GM21360 (cell line): ENCODE measurements around the gene CAMTA1.

Experiments used
- ATAC-seq: cut with Tn5 transposase; IDR thresholded peaks from one replicate; pipeline ENCODE4 v1.9.1; 2021; ENCODE audit warnings: mild to moderate bottlenecking, moderate library complexity; ENCODE audit not compliant: unreplicated experiment

The CAMTA1 gene

DNA sequence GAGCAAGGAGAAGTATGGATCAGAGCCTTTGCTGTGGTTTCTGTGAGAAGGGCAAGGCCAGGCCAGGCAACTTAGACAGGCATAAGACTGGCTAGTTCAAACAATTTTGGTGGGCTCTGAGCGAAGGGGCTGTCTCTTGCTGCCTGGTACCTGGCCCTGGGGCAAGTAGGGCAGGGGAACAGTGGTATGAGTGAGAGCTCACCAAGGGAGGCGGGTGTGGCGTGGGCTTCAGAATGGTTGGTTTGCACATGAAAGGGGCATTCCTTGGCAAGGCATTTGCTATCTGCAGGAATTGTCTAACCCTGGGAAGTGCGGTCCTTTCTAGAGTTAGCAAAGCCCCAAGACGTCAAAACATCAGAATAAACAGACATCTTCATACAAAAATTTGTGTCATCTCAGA lies 210.5 kb downstream of the CAMTA1 start:
- no peak for ATAC-seq

DNA sequence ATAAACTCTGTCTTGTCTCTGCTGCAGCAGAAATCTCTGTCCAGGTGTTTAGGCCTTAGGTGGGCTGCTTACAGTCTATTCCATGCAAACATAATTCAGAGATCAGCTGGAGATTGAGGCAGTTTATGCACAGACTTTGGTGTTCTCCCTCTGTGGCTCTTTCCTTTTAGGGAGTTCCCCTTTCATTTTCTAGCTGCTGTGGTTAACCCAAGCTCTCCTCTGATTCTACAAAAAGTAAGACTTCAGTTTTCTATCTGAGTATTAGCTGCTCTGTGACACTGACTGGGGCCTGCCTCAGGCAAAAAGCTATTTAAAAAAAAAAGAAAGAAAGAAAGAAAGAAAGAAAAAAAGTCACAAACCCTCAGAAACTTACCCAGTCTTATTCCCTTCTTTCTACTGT lies 211.1 kb downstream of the CAMTA1 start:
- no peak for ATAC-seq

DNA sequence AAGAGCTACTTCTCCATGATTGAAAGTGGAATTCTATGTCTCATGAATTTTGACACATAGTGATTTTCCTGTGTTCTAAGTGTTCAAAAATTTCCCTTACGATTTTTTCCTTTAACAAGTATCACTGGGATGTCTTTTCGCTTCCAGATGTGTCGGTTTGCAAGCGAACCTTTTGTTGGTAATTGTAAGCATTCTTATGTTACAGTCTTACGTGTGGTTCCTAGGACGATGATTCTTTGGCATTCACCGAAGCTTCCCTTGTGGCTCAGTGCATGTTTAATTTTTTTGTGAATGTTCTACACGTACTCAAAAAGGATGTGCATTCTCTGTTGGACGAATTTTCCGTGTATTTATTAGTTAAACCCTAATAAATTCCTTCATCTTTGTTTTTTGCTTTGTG lies 211.6 kb downstream of the CAMTA1 start:
- no peak for ATAC-seq

DNA sequence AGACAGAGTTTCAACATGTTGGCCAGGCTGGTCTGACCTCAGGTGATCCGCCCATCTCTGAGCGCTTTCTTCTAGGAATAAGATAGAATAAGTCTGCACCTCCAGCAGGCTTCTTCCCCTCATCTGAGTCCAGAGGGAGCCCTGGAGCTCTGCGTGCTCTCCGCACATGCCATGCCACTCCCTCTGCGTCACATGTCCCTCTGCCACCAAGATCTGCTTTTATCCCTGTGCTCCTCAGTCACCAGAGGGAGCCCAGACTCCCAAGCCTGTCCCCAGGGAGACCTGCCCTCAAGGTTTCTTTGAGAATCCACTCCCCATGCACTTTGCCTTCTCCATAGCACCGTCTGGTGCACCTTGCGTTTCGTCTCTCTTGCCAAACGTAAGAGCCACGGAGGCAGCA lies 213.0 kb downstream of the CAMTA1 start:
- ATAC-seq, result no peak

DNA sequence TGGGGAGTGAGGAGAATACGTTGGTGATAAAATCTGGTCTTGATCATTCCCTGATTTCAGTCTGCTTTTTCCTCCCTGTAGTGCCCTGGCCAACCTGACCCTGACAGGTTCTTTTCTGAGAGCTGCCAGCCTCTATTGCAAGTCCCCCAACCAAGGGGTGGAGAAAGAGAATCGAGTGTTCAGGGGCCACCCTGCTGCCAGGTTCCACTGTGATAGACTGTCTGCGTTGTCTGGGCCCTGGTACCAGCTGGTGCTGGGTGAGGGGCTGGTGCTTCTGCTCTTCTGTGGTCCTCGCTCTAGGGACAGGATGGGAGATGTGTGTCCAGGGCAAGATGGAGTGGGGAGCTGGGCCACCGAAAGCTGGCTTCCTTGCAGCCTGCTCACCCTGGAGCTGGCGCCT lies 214.6 kb downstream of the CAMTA1 start:
- no peak for ATAC-seq

DNA sequence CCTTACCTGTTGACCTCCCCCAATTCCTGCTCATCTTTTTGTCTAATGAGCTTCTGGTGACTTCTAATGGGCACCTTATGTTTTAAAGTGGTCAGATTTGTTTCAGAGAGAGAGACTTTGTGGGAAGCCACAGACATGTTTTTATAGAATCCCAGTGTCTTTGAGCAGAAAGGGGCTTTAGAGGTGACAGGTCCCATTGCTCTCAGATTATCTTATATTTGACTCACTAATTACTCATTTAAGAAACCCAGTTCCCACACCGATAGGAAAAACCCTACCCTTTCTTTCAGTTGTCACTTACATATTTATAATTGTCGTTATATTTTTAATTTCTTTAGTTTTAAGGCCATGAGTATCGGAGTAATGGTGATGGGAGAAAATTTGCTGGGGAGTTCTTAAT lies 215.5 kb downstream of the CAMTA1 start:
- ATAC-seq, result no peak

DNA sequence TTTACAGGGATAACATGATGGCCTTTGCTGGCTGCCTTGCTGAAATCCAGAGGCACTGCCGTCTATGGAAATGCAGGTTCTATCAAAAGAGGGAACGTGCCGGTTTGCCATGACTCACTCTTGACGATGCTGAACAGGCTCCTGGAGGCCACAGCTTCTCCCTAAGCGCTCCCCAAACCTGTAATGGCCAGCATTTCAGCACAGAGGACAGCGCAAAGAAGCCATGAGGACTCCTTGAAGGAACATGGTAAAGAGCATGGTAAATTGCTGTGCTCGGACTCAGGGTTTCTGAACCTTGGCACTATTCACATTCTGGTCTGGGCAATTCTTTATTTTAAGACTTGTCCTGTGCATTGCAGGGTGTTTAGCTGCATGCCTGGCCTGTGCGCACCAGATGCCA lies 217.5 kb downstream of the CAMTA1 start:
- ATAC-seq, result no peak

DNA sequence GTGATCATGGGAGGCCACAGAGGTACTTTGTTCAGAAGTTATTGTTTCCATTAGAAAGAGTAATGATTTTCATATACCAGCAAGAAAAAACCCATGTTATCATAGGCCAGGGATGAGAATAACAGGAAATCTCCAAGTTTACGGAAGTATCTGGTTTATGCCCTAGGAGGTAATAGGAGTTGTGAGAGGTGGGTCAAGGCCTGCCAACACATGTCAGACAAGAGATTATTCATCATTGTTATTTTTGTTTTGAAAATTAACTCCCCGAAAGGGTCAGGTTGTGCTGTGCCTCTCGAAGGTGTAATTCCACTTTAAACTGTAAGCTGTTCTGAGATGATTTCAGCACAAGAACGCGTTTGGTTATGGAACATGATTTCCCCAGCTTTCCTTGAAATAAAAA lies 218.4 kb downstream of the CAMTA1 start:
- ATAC-seq, result no peak

DNA sequence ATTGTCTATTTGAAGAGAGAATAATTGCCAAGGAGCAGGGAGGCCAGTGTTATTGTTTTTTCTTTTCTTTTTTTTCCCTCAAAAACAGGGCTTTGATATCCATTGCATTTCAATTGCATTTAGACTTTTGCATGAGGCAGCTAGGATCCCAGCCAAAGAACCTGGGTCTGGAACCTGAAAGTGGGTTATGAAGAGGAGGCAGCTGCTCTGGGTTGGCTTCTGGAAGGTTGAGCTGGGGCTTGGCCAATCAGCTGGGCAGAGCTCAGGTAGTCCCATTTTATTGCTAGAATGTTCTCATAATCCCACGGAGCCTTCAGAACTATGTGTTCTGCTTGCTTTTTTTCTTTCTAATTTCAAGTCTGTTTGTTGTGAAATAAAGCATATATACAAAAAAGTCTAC lies 218.9 kb downstream of the CAMTA1 start:
- no peak for ATAC-seq

DNA sequence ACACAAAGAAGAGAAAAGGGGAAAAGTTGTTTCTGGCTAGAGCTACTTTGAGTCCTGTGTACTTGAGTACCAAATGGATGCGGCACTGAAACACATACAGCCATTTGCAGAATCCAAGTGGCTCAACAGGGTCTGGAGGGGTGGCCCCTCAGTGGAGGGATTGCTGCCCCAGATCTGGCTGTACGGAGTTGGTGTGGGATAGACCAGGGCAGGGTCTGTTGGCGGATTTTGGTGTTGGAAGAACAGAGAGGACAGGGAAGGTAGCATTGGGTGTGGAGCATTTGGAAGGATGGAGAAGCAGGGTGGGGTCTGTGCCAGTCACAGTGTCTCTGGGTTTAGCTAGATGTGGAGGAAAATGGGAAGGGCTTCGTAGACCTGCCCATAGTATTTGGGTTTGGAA lies 220.5 kb downstream of the CAMTA1 start:
- no peak for ATAC-seq

DNA sequence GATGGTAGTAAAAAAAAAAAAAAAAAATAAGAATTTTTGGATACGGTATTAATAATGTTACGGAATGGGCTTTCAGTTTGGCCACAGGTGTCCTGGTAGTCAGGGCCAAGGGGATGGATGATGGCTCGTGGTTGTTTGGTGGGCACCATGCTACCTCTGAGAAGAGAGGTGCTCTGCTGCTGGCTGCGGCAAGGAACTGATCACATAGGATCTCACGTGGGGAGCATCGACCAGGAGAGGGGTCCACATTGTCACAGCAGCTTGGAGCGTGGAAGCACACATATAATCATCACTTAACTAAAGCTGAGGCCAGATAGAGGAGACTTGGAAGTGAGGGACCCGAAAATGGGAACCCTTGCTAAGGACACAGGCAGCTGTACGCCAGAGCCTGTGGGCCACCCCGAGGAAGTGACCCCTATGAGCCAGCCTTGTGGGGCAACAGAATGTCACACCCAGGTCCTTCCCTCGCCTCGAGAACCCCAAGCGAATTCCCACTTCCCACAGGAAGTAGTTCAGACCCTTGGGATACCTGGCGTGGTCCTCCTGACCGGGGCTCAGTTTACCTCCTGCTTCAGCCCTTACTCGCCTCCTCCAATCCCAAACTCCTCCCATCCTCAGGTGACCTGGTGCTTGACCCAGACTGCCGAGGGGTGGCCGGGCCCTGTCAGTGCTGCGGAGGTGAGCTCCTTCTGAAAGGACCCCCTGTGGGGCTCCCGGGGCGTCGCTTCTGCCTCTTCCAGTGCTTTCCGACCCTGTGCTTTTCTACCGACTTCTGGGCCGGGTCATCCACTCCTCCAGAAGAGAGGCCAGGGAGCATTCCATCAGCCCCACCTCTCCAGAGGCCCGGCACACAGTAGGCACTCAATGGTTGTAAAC lies 222.0 kb downstream of the CAMTA1 start:
- no peak for ATAC-seq

DNA sequence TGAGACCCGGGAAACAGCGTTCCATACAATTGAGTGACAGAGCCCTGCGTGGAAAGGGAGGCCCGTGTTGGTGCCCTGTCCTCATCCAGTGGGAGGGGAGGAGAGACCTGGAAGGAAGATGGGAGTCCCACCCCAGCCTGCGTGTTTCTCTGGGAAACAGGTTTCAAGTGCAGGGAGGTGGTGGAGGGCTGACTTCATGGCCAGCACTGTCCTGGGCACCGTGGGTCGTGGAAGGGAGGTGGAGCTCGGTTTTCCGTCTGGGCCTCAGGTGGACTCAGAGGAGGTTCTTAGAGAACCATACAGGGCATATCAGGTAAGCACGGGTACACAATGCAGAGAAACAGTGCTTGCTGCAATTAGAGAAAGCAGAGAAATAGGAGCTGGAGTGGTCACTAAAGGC lies 222.6 kb downstream of the CAMTA1 start:
- ATAC-seq, result no peak

DNA sequence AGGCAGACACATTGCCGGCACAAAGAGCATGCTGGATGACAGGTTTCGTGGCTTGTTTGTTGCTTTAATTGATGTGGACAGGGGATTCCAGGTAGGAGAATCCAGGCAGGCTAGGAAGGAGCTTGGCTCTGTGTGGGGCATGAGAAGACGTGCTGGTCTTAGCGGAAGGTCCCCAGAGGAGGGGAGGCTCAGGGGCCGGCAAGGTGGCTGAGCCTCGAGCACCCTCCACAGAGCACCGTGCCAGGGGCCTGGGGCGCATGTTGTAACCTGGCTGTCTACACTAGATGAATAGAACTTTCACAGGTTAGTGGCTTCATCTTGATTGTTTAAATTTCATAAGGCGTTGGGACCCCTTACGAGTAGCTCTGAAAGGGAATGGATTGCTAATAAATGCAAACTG lies 223.1 kb downstream of the CAMTA1 start:
- ATAC-seq, result no peak

DNA sequence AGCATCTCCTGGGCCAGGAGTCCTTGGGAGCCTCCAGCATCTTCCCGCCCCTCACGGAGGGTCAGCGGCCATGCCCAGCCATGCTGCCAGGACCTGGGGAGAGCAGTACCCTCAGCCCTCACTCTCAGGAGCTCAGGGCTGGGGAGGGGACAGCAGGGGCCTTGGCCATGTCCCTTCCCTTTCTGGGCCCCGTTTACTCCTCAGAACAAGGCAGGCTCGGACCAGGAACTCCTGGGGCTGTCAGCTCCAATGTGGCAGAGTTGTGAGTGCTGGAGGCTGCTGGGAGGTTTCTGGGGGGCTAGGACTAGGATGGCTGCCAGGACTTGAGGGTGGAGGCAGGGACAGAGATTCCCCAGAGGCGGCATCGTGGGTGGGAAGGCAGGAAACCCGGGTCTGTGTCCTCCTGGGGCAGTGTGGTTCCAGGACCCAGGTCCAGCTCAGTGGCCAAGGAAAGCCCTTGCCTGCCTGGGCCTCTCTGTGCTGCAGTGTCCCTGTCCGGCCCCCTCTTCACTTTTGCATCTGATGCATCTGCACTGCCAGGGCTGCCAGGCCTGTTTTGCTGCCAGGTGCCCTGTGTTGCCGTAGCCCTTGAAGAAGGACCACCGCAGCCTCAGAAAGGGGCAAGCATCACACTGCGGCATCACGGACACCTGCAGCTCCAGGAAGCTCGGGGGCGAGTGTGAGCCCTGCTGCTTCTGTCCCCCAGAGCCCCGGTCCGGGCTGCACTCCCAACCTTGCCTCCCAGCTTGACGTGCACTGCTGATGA lies 223.9 kb downstream of the CAMTA1 start:
- no peak for ATAC-seq

DNA sequence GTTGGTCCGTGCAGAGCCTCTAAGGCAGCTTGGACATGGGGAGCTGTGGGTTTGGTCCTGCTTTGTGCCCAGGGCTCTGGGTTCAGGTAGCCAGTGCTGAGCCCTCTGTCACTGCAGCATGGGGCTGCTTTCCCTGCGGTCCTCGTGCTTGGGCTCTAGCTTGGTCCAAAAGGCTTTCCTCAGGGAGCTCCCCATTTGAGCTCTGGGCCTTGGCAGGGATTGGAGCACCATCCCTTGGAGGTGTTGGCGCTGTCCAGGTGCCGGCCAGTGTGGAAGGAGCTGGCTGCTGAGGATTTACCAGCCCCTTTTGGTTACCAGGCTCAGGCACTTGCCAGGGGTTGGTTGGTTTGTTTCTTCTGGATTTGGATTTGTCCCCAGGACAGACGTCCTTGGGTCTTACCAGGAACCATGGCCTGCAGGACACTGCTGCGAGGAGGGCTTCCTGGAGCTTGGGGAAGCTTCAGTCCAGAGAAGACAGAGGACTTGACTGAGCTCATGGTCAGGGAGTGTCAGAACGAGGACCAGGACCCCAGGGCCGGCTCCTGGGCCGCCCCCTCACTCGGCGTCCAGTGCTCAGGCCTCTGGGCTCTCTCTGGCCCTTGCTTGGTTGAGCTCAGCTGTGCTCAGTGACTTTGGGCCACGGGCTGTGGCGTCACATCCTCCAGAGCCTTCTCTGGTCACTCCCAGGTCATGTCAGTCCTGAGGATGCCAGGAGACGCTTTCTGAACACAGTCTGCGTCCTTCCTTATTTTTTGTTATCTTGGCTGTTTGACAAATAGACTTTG lies 224.7 kb downstream of the CAMTA1 start:
- ATAC-seq, result no peak

DNA sequence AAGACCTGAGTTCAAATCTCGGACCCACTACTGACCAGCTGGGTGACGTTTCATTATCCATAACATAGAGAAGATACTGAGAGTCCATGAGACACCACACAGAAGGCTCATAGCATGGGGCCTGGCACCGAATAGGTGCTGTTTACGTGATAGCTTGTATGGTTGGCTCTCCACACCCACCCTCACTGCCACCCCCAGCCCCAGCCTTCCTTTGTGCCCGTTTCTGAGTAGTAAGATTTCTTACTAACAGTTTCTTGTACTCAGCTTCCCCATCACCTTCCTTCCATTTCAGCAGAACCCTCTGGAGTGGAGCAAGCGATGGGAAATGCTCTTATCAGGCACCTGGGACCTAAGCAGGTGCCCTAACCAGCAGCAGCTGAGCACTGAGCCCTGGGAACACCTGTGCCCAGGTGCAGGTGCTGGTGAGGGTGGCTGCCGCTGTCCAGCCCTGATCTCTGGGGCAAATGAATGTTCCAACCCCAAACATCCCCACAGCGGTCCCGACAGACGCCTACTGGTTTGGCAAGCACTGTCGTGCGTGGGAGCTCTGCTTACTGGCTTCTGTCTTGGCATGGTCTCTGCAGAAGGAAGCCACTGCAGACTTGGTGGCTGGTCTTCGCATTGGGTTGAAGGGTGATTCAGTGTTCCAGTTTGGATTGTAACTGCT lies 225.4 kb downstream of the CAMTA1 start:
- ATAC-seq, result no peak

DNA sequence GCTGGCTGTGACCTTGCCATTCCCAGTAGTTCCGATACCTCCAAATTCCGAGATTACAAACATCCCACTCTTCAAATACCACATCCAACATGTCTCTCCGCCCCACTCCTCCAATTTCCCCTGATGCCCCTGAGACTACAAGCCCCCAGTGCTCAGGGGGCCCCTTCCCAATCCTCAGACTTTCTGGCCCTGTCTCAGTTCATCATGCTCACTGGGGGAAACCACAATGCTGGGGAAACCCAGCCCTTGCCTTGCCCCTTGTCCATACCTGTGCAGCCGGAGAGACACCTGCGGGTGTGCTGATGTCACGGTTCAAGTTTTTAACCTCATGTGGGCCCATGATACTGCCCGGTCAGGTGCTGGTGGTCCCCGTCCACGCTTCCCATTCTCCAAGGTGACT lies 226.6 kb downstream of the CAMTA1 start:
- no peak for ATAC-seq

DNA sequence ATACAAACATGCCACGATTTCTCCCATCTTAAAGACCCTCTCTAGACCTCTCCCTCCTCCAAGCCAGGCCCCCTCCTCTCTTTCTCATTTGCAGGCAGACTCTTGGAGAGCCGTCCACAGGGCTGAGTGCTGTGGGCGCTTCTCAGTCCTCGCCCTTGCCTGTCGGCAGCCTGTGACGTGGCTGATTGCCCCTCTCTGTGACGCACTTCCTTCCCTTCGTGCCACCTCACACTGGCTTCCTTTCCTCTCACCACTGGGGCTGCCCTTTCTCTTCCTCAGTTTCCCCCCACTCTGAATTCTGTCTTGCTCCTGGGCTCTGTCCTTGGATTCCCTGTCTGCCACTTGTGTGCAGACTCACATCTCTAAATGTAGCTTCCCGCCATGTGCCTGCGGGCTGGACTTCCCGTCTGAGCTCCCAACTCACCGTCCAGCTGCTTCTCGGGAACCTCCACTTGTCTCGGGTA lies 227.2 kb downstream of the CAMTA1 start:
- ATAC-seq, result no peak

DNA sequence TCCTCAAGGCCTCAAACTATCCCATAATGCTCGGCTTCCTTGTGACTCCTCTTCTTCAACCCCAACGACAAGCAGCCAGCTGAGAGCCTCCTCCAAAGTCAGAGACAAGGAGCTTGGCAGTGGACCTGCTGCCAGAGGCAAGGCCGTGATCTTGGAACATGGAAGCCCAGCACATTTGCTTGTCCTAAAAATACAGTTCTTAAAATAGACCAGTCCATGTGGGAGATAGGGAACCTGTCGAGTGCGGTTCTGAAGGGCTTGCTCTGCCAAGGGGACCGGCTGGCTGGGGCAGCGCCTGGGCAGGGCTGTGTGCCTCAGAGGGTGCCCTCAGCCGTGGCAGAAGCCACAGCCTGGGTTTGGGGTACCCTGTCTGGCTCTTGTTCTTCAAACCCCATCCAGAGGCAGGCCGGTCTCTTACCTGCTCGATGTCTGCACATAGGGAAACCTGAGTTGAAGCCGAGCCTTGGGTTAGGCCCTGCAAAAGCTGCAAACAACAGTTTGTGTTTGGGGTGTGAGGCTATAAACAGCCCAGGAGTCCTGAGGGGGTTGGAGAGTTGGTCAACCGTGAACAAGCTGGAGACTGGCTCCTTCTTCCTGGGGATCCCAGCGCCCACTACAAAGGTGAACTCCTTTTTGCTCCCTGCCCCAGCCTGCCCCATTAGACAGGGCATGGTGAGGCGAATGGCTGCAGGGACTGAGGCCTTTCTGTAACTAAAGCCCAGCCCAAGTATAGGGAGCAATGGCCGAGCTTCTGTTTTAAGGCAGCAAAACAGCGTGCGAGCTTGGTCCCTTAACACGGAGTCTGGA lies 228.8 kb downstream of the CAMTA1 start:
- no peak for ATAC-seq

DNA sequence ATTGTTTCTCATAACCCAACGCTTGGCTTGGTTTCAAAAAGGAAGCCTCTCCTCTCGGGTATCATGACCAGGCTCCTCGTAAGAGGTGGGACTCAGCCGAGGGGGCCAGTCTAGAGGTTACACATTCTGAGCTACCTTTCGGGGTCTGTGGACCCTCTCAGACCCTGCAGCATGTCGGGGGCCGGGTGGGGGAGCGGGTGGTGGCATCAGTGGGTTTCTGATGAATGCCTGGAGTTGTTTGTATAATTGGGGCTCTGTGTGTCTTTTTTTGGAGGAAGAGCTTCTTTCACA lies 229.3 kb downstream of the CAMTA1 start:
- ATAC-seq, result no peak
